Pancreas (tissue), 10 donors: ENCODE measurements around the gene GASK1B. TPM values are rescaled to one million over a fixed set of nuclear protein-coding genes. Genes with fewer than 3 reads are reported as not detected.
A peak's percentile ranks its signal among the peaks of the same experiment; 100 is the strongest.

Experiments
- ATAC-seq, 4 donors: fragments of 200-7000 bp; cut with Tn5 transposase; one replicate each; pipeline versions ENCODE4 v1.8.0 to v1.9.1; 2020; ENCODE audit warnings: mild to moderate bottlenecking in 4 of 4, moderate library complexity in 4 of 4
- DNase-seq, 6 donors: peaks; one replicate each; pipeline ENCODE4 v3.0.0-alpha.2; 2020
- FAIRE-seq: peaks from 2 replicates; lab custom pipeline; 2012; peaks lifted over from hg19 to GRCh38; lab: Jason Lieb, UNC
- H3K27ac ChIP-seq, 4 donors: fragments of 200-600 bp; sonication (generic); 1 replicate in 3 of 4; 2 replicates in 1 of 4; pipeline versions ENCODE4 v1.5.0 to v1.8.0; 2020
- H3K27me3 ChIP-seq, 4 donors: fragments of 200-600 bp; one replicate each; pipeline ENCODE4 v1.8.0; 2021
- H3K36me3 ChIP-seq, 3 donors: fragments of 200-600 bp; sonication (generic) in 1 of 3; one replicate each; pipeline versions ENCODE4 v1.5.0 to v1.8.0; 2020 to 2021
- H3K4me1 ChIP-seq, 3 donors: fragments of 200-600 bp; one replicate each; pipeline ENCODE4 v1.8.0; 2021
- H3K4me3 ChIP-seq, 4 donors: fragments of 200-600 bp; sonication (generic) in 2 of 4; one replicate each; pipeline versions ENCODE4 v1.5.0 to v1.8.0; 2020 to 2021
- H3K9me3 ChIP-seq, 4 donors: fragments of 200-600 bp; one replicate each; pipeline ENCODE4 v1.8.0; 2021
- WGBS, 2 donors: extraction: QIAGEN DNeasy Blood & Tissue Kit; methylation state at CpG; one replicate each; pipeline ENCODE4 v1.1.7; 2013; 5-methylcytosine and 5-hydroxymethylcytosine counted together
- intact Hi-C, 3 donors: fragments of 100-400 bp; cut with DNase I; formaldehyde crosslinking; loops; one replicate each; pipeline versions ENCODE4 v1.11.1 to v1.14.2; 2022
- polyA plus RNA-seq, 2 donors: library from polyadenylated mRNA; stranded (reverse); fragments of 200-250 nt; gene quantifications; one replicate each; pipeline ENCODE4 v1.2.3, GENCODE V29; 2013
- total RNA-seq, 6 donors: library from RNA; stranded (reverse); fragmentation: NEBNext Ultra II Directional in 4 of 6; extraction: Animal tissue kit (Norgen Biotek cat#: 25700) in 4 of 6; gene quantifications; one replicate each; pipeline versions ENCODE4 v1.2.1 to v1.2.4, GENCODE V29; 2021 to 2023
- TF ChIP-seq, protein P1 (sequence below), 4 donors: fragments of 200-600 bp; sonication (generic) in 3 of 4; IDR thresholded peaks; one replicate each; pipeline versions ENCODE4 v1.5.0 to v1.8.0; 2021; ENCODE audit warnings: antibody characterized with exemption in 4 of 4
- donor health status: healthy with polysubstance abuse.
- donor health status: DM: no; HTN: no; CAD: no; lungs with moderate emphysema.
- donor health status: DM: no; HTN: no; CAD: no.
- donor health status: control.
- donor health status: control.
- donor health status: Bipolar disorder and iron deficiency.
- donor health status: DM: yes; HTN: yes; CAD: no.
- donor health status: DM: no; HTN: no; CAD: no.
- donor health status: DM: no; HTN: no; CAD: no.
- donor health status: DM: yes; HTN: yes; CAD: no.

GASK1B gene
- total and polyA plus RNA-seq, 8 donors: 1.4 to 27.7 (median 3.5) TPM

GRCh38 chr4:158155656-158156356 is 17.0 kb downstream of the GASK1B start:
- ATAC-seq (no peak), DNase-seq (no peak), FAIRE-seq (peak; percentile 75)
- Histone ChIP-seq H3K9me3 (no peaks in the 10 kb centered on the region), H3K27ac (no peak overlapping the region), H3K27me3 (no peaks in the 10 kb centered on the region), H3K4me3 (no peak overlapping the region), H3K4me1 (peaks cover 0 to 7% (median 4%) of the 10 kb centered on the region in 3 donors), H3K36me3 (no peaks in the 10 kb centered on the region)
- TF ChIP-seq, protein P1, sequence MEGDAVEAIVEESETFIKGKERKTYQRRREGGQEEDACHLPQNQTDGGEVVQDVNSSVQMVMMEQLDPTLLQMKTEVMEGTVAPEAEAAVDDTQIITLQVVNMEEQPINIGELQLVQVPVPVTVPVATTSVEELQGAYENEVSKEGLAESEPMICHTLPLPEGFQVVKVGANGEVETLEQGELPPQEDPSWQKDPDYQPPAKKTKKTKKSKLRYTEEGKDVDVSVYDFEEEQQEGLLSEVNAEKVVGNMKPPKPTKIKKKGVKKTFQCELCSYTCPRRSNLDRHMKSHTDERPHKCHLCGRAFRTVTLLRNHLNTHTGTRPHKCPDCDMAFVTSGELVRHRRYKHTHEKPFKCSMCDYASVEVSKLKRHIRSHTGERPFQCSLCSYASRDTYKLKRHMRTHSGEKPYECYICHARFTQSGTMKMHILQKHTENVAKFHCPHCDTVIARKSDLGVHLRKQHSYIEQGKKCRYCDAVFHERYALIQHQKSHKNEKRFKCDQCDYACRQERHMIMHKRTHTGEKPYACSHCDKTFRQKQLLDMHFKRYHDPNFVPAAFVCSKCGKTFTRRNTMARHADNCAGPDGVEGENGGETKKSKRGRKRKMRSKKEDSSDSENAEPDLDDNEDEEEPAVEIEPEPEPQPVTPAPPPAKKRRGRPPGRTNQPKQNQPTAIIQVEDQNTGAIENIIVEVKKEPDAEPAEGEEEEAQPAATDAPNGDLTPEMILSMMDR (IDR thresholded peaks at IDR 0.05): no peak
- 71 to 73% methylated on average over 8 of the region's 8 CpGs for WGBS, 2 donors
- intact Hi-C loops: no loop called here

DNA sequence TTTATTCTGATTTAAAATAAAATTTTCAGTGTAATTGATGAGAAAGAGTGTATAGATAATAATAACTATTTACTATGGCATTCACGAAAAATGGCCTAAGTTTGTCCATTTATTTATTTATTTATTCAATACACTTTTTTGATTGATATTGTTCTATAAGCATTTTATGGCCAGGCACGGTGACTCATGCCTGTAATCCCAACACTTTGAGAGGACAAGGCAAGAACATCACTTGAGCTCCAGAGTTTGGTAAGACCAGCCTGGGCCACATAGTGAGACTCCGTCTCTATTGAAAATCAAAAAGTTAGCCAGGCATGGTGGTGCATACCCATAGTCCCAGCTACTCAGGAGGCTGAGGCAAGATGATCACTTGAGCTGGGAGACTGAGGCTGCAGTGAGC is 25.7 kb downstream of the GASK1B start:
- FAIRE-seq (no peak), DNase-seq (no peak), ATAC-seq (no peak)
- TF ChIP-seq, protein P1 (IDR thresholded peaks at IDR 0.05): no peak
- H3K27ac ChIP-seq: no peak overlapping the region
- intact Hi-C loops: no loop called here
- WGBS, 2 donors: 96% methylated on average over 3 of the region's 3 CpGs
- H3K36me3 ChIP-seq: no peaks in the 10 kb centered on the region
- H3K9me3 ChIP-seq: no peaks in the 10 kb centered on the region
- H3K27me3 ChIP-seq: no peaks in the 10 kb centered on the region
- no peak overlapping the region for H3K4me3 ChIP-seq
- no peaks in the 10 kb centered on the region for H3K4me1 ChIP-seq

- Histone ChIP-seq H3K36me3 (no peaks in the 10 kb centered on the region), H3K27ac (no peak overlapping the region), H3K9me3 (no peaks in the 10 kb centered on the region), H3K27me3 (no peaks in the 10 kb centered on the region), H3K4me3 (no peak overlapping the region), H3K4me1 (no peaks in the 10 kb centered on the region)
- no peak for ATAC-seq
- WGBS, 2 donors: 81 to 86% methylated on average over 1 of the region's 1 CpG
- TF ChIP-seq, protein P1 (IDR thresholded peaks at IDR 0.05): no peak
- intact Hi-C loops: no loop called here
- FAIRE-seq: no peak
- DNase-seq: no peak
These were observed 26.1 kb downstream of the GASK1B start for GRCh38 chr4:158146736-158147135.

- H3K4me1 ChIP-seq: no peaks in the 10 kb centered on the region
- H3K9me3 ChIP-seq: no peaks in the 10 kb centered on the region
- no peak for ATAC-seq
- 88 to 90% methylated on average over 5 of the region's 5 CpGs for WGBS, 2 donors
- H3K4me3 ChIP-seq: no peak overlapping the region
- no peak overlapping the region for H3K27ac ChIP-seq
- DNase-seq: no peak
- H3K27me3 ChIP-seq: no peaks in the 10 kb centered on the region
- TF ChIP-seq, protein P1 (IDR thresholded peaks at IDR 0.05): no peak
- no peaks in the 10 kb centered on the region for H3K36me3 ChIP-seq
- FAIRE-seq: no peak
- intact Hi-C loops: no loop called here
These were observed 33.7 kb downstream of the GASK1B start for GRCh38 chr4:158139086-158139485.

GRCh38 chr4:158134222-158134621 is 38.6 kb downstream of the GASK1B start:
- H3K36me3 ChIP-seq: no peaks in the 10 kb centered on the region
- TF ChIP-seq, protein P1 (IDR thresholded peaks at IDR 0.05): no peak
- no peak overlapping the region for H3K27ac ChIP-seq
- 48 to 49% methylated on average over 2 of the region's 2 CpGs for WGBS, 2 donors
- FAIRE-seq (no peak), DNase-seq (no peak), ATAC-seq (no peak)
- no peaks in the 10 kb centered on the region for H3K9me3 ChIP-seq
- H3K27me3 ChIP-seq: no peaks in the 10 kb centered on the region
- no peak overlapping the region for H3K4me3 ChIP-seq
- intact Hi-C loops: no loop called here
- H3K4me1 ChIP-seq: no peaks in the 10 kb centered on the region
